Measurements from ENCODE around the gene TXNRD2.
"Not testable (repeated sequence)": the region's sequence is repeated elsewhere in the genome, so short reads cannot be mapped to it uniquely, and the experiment has no call there.

TXNRD2 gene

GRCh38 chr22:19841641-19842392, 99.8 kb downstream of the TXNRD2 start:
- peak; percentile 58 for DNase-seq

GRCh38 chr22:19840955-19841640, 100.5 kb downstream of the TXNRD2 start:
- DNase-seq = no peak

- no peak for DNase-seq
Observed at GRCh38 chr22:19840059-19840458, 101.6 kb downstream of the TXNRD2 start.

- DNase-seq = no peak
Observed at GRCh38 chr22:19837915-19838314, 103.7 kb downstream of the TXNRD2 start.

GRCh38 chr22:19836512-19836911, 105.1 kb downstream of the TXNRD2 start:
- DNase-seq = no peak

- no peak for DNase-seq
Observed at GRCh38 chr22:19834599-19834998, 107.0 kb downstream of the TXNRD2 start.

GRCh38 chr22:19833327-19833726, 108.3 kb downstream of the TXNRD2 start:
- not testable (repeated sequence) for DNase-seq

- no peak for DNase-seq
Observed at GRCh38 chr22:19832476-19833108, 109.0 kb downstream of the TXNRD2 start.

- DNase-seq = not testable (repeated sequence)
Observed at GRCh38 chr22:19831979-19832378, 109.6 kb downstream of the TXNRD2 start.

GRCh38 chr22:19831016-19831415, 110.6 kb downstream of the TXNRD2 start:
- no peak for DNase-seq

GRCh38 chr22:19828035-19828401, 113.6 kb downstream of the TXNRD2 start:
- DNase-seq = no peak

- DNase-seq = no peak
Observed at GRCh38 chr22:19827341-19828034, 114.1 kb downstream of the TXNRD2 start.

GRCh38 chr22:19826619-19826950, 115.0 kb downstream of the TXNRD2 start:
- no peak for DNase-seq

GRCh38 chr22:19825904-19826618, 115.6 kb downstream of the TXNRD2 start:
- DNase-seq = no peak

Data from NCI-H69 (cell line).